GM18861 (cell line): ENCODE data around the gene SEMA3G.

Experiments used
- ATAC-seq: cut with Tn5 transposase; IDR thresholded peaks from one replicate; pipeline ENCODE4 v1.9.1; 2021; ENCODE audit not compliant: unreplicated experiment

Gene SEMA3G

DNA sequence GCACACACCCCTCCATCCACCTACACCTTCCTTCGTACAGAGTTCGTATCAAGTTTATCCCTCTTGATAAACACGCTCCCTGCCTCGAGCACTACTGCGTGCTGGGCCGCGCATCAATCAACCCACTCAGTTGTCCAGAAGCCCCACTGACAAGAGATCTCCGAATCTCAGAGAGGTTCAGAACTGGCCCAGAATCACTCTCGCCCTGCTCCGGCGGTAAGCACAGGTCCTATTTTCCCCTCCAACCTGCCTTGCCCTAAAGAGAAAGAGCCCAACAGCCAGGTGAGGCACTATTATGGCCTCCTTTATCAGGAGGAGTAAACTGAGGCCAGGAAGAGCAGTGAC, 10.0 kb upstream of the SEMA3G start:
- ATAC-seq = no peak

- ATAC-seq = no peak
These were observed 9.5 kb upstream of the SEMA3G start for GRCh38 chr3:52454250-52454937.

DNA sequence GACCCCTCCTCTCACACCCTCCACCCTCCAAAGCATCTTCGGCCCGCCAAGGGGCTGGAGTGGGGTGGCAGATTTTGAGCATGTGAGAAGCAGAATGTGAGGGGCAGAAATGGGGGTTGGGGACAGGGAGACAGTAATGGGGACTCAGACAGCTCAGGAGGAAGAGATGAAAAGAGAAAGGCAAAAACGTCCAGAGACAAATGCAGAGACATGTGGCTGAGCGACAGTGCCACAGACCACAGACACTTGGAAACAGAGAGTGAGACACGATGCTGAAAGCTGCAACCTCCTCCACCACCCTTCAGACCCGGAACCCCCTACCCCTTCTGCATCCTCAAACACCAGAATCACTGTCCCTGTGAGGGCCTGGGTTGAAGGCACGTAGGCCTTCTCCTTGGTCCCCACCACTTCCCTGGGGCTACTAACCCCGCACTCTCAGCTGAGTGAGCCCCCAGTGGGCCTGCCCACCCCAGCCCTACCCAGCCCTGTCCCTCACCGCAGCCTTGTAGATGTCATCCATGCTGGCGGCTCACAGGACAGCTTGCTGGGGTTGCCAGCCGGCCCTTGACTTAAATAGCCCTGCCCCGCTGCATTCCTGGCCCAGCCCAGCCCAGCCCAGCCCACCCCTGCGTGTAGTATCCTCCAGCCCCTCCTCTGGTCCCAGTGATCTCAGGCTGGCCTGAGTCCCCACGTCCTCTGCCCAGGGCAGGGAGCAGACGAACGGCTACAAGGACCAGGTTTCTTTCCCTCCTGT, 8.8 kb upstream of the SEMA3G start, which contains the start of gene TNNC1:
Gene TNNC1, minus strand, starts transcription at position 546 of the 754 bp plus-strand sequence. Its CDS starts 26 bp downstream, at position 520.
- no peak for ATAC-seq

GRCh38 chr3:52452570-52453221, 7.8 kb upstream of the SEMA3G start:
- no peak for ATAC-seq

DNA sequence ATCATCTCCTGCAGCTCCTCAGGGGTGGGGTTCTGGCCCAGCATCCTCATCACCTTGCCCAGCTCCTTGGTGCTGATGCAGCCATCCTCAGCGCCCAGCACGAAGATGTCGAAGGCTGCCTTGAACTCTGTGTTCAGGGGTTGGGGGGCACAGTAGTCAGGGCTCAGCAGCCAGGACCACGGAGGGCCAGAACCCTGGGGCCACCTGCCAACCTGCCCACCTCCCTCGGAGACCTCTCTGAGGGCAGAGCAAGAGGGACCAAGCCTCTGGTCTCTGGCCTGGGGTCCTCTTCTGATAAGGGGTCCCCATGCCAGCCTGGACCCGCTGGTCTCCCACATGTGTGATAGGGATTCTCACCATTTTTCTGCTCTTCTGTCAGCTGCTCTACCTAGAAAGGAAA, 7.2 kb upstream of the SEMA3G start:
- no peak for ATAC-seq

- ATAC-seq = no peak
These were observed 6.6 kb upstream of the SEMA3G start for GRCh38 chr3:52451237-52452083.

- ATAC-seq = no peak
These were observed 5.8 kb upstream of the SEMA3G start for GRCh38 chr3:52450489-52451236.

- ATAC-seq = no peak
These were observed 2.8 kb upstream of the SEMA3G start for GRCh38 chr3:52447512-52448355.

- no peak for ATAC-seq
These were observed 2.0 kb upstream of the SEMA3G start for GRCh38 chr3:52446631-52447511.

GRCh38 chr3:52446042-52446441, 1.1 kb upstream of the SEMA3G start:
- ATAC-seq = no peak

GRCh38 chr3:52443791-52444687, 864 bp downstream of the SEMA3G start:
- no peak for ATAC-seq

DNA sequence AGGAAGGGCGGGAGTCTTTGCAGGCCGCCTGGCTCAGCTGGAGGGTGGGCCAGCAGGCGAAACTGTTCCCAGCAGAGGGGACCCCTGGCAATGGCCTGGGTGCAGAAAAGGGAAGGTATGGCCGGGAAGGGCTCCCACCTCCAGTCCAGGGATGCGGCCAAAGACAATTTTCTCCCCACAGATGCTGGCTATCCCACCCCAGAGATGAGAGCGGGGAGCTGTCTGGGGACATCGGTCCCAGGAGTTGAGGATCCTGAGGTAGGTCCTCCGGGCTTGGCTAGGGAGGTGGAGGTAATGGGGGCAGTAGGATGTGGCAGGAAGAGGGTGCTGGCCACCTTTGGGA, 1.7 kb downstream of the SEMA3G start:
- no peak for ATAC-seq

DNA sequence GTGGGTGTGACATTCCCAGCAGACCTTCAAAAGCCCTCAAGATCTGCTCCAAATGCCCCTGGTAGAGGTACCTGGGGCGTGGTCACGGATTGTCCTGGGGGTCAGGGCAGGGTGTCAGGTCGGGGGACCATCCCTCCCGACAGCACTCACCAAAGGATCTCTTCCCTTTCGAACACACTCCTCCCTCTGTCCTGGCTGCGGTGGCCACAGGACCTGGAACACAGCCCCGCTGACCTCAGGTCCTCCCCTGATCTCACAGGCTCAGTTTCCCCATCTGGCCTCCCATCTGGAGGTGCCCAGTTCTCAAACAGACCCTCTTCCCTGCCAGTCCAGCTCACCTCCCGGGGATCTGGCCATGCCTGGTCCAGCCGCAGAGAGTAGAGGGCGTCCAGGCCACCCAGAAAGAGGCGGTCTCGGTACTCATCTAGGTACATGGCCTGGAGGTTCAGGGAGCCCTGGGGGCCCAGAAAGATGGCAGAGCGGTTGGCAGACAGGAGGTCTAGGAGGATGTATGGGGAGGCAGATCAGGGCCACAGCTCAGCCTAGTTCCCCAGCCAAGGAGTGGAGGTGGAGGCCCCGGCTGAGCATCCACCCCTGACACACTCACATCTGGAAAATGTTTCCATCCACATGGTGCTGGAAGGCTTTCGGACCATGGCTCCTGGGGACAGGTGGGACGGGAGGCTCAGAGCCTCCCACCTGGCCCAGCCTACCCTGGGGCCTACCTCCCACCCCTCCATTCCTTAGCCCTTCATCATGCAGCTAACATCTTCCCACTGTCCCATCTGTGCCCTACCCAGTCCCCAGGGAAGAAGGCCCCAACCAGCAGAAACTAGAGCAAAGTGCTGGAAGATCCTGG, 2.3 kb downstream of the SEMA3G start:
- ATAC-seq = no peak

GRCh38 chr3:52441772-52442332, 3.1 kb downstream of the SEMA3G start:
- ATAC-seq = no peak

DNA sequence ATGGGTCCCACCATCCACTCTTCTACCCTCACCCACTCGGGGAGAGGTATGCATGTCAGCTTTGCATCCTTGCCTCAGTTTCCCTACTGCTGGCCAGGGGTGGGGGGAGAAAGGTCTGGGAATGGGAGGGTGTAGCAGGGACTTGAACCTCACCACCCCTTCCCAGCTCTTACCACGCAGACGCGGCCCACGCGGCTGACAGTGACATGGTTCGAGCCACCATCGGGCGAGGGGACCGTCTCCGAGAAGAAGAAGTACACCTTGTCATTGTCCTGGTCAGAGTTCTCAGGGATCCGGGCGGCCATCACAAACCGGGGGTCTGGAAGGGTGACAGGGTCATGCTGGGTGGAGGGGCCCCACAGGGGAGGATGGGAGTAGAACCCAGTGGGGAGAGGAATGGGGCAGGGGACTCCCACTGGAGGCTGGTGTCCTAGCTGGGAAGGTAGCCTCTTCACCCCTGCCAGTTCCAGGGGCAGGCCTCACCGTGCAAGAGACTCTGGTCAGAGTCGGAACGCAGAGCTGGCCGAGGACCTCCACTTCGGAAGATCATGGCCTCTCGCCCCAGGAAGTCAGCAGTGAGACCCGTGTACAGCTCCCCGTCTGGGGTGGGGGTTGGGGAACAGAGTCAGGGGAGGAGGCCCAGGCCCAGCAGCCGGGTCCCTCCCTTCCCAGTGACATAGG, 3.7 kb downstream of the SEMA3G start:
- no peak for ATAC-seq

- no peak for ATAC-seq
These were observed 4.2 kb downstream of the SEMA3G start for GRCh38 chr3:52440671-52441070.
